ENCODE measurements around the gene MEG3. TPM values are rescaled to one million over a fixed set of nuclear protein-coding genes. Genes with fewer than 3 reads are reported as not detected.

Gene MEG3
- total and polyA plus RNA-seq, 9 of the 15 experiments (the other 6 are each of a cell fraction or from before 2014, with no cell fraction given): 0.10 to 5.3 (median 1.0) TPM; not detected in 1

DNA sequence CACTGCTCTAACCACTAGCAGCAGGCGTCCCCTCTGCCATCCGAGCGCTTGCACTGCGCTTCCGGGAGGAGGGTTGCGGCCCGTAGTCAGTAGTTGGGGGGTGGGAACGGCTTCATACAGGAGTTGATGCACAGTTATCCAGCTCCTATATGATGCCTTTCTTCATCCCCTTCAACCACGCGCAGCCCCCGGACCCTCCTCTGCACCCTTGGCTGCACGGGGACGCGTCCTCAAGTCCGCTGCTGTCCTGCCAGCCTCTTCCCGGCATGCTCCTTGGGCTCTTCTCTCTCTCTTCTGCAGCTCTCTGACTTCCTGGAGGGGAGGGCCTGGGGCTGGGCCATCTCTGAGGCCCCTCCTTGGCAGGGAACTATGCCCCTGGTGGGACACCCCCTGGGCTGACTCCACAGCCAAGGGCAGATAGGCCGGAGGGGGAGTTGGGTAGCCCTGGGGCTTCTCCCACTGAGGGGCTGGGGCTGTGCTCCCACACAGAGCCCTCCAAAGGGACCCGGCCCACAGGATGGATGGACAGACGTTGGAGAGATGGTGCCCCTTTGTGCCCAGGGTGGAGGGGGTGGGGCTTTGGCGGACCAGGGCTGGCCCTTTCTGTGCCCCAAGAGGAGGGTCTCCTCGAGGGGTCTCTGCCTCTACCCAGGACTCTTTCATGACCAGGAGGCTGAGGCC is 48.6 kb downstream of the MEG3 start:
- no peaks in the 10 kb centered on the region for H4K20me1 ChIP-seq (replicated peaks; ENCODE audit: control insufficient read depth, insufficient read depth, low read length)
- H3K79me2 ChIP-seq (ENCODE audit: control insufficient read depth, insufficient read depth, low read length): no peaks in the 10 kb centered on the region
- H3K27ac ChIP-seq (ENCODE audit: extremely low read depth, low read depth, low read length): no peak overlapping the region
- H3K9ac ChIP-seq (ENCODE audit: insufficient read depth in 1 of 2, low read depth in 2 of 2, low read length in 2 of 2): no peak overlapping the region
- FAIRE-seq: no peak
- TF ChIP-seq ZNF584 (CRISPR knock-in tag; IDR thresholded peaks at IDR 0.05; ENCODE audit: low read depth): no peak
- TF ChIP-seq ZNF57 (CRISPR knock-in tag; IDR thresholded peaks at IDR 0.05): no peak
- no peak for TF ChIP-seq MAFF (IDR thresholded peaks at IDR 0.05; ENCODE audit: low read length)
- TF ChIP-seq LEF1 (IDR thresholded peaks at IDR 0.05): no peak
- no peak for TF ChIP-seq HDAC6 (IDR thresholded peaks at IDR 0.05; ENCODE audit: low read depth, low read length)
- no peak for TF ChIP-seq HDAC3 (IDR thresholded peaks at IDR 0.05; ENCODE audit: borderline replicate concordance, partially characterized antibody)
- TF ChIP-seq, protein P1, sequence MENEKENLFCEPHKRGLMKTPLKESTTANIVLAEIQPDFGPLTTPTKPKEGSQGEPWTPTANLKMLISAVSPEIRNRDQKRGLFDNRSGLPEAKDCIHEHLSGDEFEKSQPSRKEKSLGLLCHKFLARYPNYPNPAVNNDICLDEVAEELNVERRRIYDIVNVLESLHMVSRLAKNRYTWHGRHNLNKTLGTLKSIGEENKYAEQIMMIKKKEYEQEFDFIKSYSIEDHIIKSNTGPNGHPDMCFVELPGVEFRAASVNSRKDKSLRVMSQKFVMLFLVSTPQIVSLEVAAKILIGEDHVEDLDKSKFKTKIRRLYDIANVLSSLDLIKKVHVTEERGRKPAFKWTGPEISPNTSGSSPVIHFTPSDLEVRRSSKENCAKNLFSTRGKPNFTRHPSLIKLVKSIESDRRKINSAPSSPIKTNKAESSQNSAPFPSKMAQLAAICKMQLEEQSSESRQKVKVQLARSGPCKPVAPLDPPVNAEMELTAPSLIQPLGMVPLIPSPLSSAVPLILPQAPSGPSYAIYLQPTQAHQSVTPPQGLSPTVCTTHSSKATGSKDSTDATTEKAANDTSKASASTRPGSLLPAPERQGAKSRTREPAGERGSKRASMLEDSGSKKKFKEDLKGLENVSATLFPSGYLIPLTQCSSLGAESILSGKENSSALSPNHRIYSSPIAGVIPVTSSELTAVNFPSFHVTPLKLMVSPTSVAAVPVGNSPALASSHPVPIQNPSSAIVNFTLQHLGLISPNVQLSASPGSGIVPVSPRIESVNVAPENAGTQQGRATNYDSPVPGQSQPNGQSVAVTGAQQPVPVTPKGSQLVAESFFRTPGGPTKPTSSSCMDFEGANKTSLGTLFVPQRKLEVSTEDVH (IDR thresholded peaks at IDR 0.05; ENCODE audit: low read depth, partially characterized antibody): no peak
- TF ChIP-seq SAFB2 (IDR thresholded peaks at IDR 0.05; ENCODE audit: borderline replicate concordance, low read depth, low read length, severe bottlenecking): no peak
- no peak for TF ChIP-seq STAT5B (CRISPR knock-in tag; IDR thresholded peaks at IDR 0.05)
- TF ChIP-seq KLF6 (CRISPR knock-in tag; IDR thresholded peaks at IDR 0.05; ENCODE audit: borderline replicate concordance): no peak
- no peak for TF ChIP-seq ZFX (CRISPR knock-in tag; IDR thresholded peaks at IDR 0.05)
- no peak overlapping the region for H3K4me2 ChIP-seq (ENCODE audit: insufficient read depth, low read length)
- no peaks in the 10 kb centered on the region for H3K36me3 ChIP-seq (ENCODE audit: control insufficient read depth, insufficient read depth, low read length)
- ChIA-PET CTCF (ENCODE audit: low intra/inter-chr PET ratio) (no interaction called here), POLR2A (interaction anchor here (0.6 kb wide), 1 partner anchor 24 kb away, joined by 5 read pairs; no protein-coding TSS in a partner anchor)
- H3K9me3 ChIP-seq (replicated peaks; ENCODE audit: control insufficient read depth, insufficient read depth, low read depth, low read length): 0 out of 2 replicates have a peak, but pooled peaks cover 2% of the 10 kb centered on the region
- no peak overlapping the region for H2AFZ ChIP-seq (ENCODE audit: low read depth, low read length)
- H3K4me3 ChIP-seq: no peak overlapping the region
- no peak for ATAC-seq
- peaks cover 9 to 16% of the 10 kb centered on the region in 2 experiments; a peak in 3 of 5 replicates for H3K4me1 ChIP-seq (replicated peaks in 1 of 2; ENCODE audit: control insufficient read depth in 2 of 2, insufficient read depth in 2 of 2, low read length in 2 of 2)
- H3K9me1 ChIP-seq (ENCODE audit: control insufficient read depth, insufficient read depth, low read length): no peaks in the 10 kb centered on the region
- intact Hi-C loops (cut with micrococcal nuclease) (no loop called here), in situ Hi-C loops (cut with MboI) (no loop called here)
- no peak for DNase-seq (ENCODE audit: extremely low read depth in 1 of 4, low spot score in 3 of 4)
- BruUV-seq (replicated peaks): no TSS peak
- no peaks in the 10 kb centered on the region for H3K27me3 ChIP-seq (ENCODE audit: control insufficient read depth in 2 of 2, insufficient read depth in 2 of 2, low read length in 2 of 2)
- WGBS (ENCODE audit: insufficient coverage, low coverage, missing lambda C conversion rate): 47% methylated on average over 5 of the region's 21 CpGs

All from K562 (cell line).